Measurements from ENCODE around the gene OR3A2. TPM values are rescaled to one million over a fixed set of nuclear protein-coding genes. Genes with fewer than 3 reads are reported as not detected.
A peak's percentile ranks its signal among the peaks of the same experiment; 100 is the strongest.
"Not testable (repeated sequence)": the region's sequence is repeated elsewhere in the genome, so short reads cannot be mapped to it uniquely, and the experiment has no call there.

The OR3A2 gene
- total and polyA plus RNA-seq, 5 donors from 2014 or later, result 0.10 to 1.0 (median 0.49) TPM; not detected in 1

GRCh38 chr17:3371167-3371566 lies 14.9 kb downstream of the OR3A2 start:
- H3K36me3 Mint-ChIP-seq; H3K4me3 Mint-ChIP-seq; H3K27me3 ChIP-seq (ENCODE audit: control insufficient read depth, insufficient read depth, low read length); H3K4me1 ChIP-seq (ENCODE audit: control insufficient read depth, insufficient read depth, low read length, poor library complexity, severe bottlenecking); H3K9me3 ChIP-seq (ENCODE audit: control insufficient read depth in 2 of 2, low read length in 2 of 2); H3K4me3 ChIP-seq (ENCODE audit: low read depth, low read length); H3K27ac ChIP-seq (ENCODE audit: insufficient read depth, low read length, poor library complexity, severe bottlenecking); DNase-seq; H3K36me3 ChIP-seq (ENCODE audit: control insufficient read depth, insufficient read depth, low read length); H3K27me3 Mint-ChIP-seq; H3K27ac Mint-ChIP-seq; ATAC-seq (ENCODE audit: low read depth in 2 of 2); H3K4me1 Mint-ChIP-seq: not testable (repeated sequence)
- peaks cover 0 to 34% (median 7%) of the 10 kb centered on the region in 7 donors for H3K9me3 Mint-ChIP-seq

GRCh38 chr17:3342782-3343181 lies 43.3 kb downstream of the OR3A2 start:
- H3K27ac Mint-ChIP-seq; H3K27me3 ChIP-seq (ENCODE audit: control insufficient read depth, insufficient read depth, low read length); ATAC-seq (ENCODE audit: low read depth in 2 of 2); H3K4me3 Mint-ChIP-seq; DNase-seq; H3K4me1 Mint-ChIP-seq; H3K27ac ChIP-seq (ENCODE audit: insufficient read depth, low read length, poor library complexity, severe bottlenecking); H3K36me3 Mint-ChIP-seq; H3K36me3 ChIP-seq (ENCODE audit: control insufficient read depth, insufficient read depth, low read length); H3K4me3 ChIP-seq (ENCODE audit: low read depth, low read length); H3K4me1 ChIP-seq (ENCODE audit: control insufficient read depth, insufficient read depth, low read length, poor library complexity, severe bottlenecking): not testable (repeated sequence)
- peaks cover 4 to 11% of the 10 kb centered on the region in 2 experiments for H3K9me3 ChIP-seq (ENCODE audit: control insufficient read depth in 2 of 2, low read length in 2 of 2)
- H3K9me3 Mint-ChIP-seq, result peaks cover 0 to 27% (median 5%) of the 10 kb centered on the region in 7 donors
- H3K27me3 Mint-ChIP-seq, result peaks cover 16% of the 10 kb centered on the region

GRCh38 chr17:3335876-3336275 lies 50.2 kb downstream of the OR3A2 start:
- Histone ChIP-seq H3K27me3 (ENCODE audit: control insufficient read depth, insufficient read depth, low read length) (peaks cover 4% of the 10 kb centered on the region), H3K36me3 (ENCODE audit: control insufficient read depth, insufficient read depth, low read length) (no peaks in the 10 kb centered on the region), H3K9me3 (ENCODE audit: control insufficient read depth in 2 of 2, low read length in 2 of 2) (no peaks in the 10 kb centered on the region), H3K4me1 (ENCODE audit: control insufficient read depth, insufficient read depth, low read length, poor library complexity, severe bottlenecking) (no peaks in the 10 kb centered on the region), H3K27ac (ENCODE audit: insufficient read depth, low read length, poor library complexity, severe bottlenecking) (no peak overlapping the region), H3K4me3 (ENCODE audit: low read depth, low read length) (no peak overlapping the region)
- Mint-ChIP-seq H3K4me1 (no peaks in the 10 kb centered on the region), H3K27me3 (peaks cover 21% of the 10 kb centered on the region), H3K9me3 (peaks cover 0 to 14% (median 3%) of the 10 kb centered on the region in 7 donors), H3K27ac (no peak overlapping the region), H3K36me3 (no peaks in the 10 kb centered on the region), H3K4me3 (no peak overlapping the region)
- ATAC-seq (ENCODE audit: low read depth in 2 of 2) (no peak), DNase-seq (no peak)

- Histone ChIP-seq H3K4me1 (ENCODE audit: control insufficient read depth, insufficient read depth, low read length, poor library complexity, severe bottlenecking) (no peaks in the 10 kb centered on the region), H3K36me3 (ENCODE audit: control insufficient read depth, insufficient read depth, low read length) (no peaks in the 10 kb centered on the region), H3K27ac (ENCODE audit: insufficient read depth, low read length, poor library complexity, severe bottlenecking) (no peak overlapping the region), H3K9me3 (ENCODE audit: control insufficient read depth in 2 of 2, low read length in 2 of 2) (peaks cover 0 to 3% of the 10 kb centered on the region in 2 experiments), H3K4me3 (ENCODE audit: low read depth, low read length) (no peak overlapping the region), H3K27me3 (ENCODE audit: control insufficient read depth, insufficient read depth, low read length) (no peaks in the 10 kb centered on the region)
- Mint-ChIP-seq H3K27ac (no peak overlapping the region), H3K4me1 (no peaks in the 10 kb centered on the region), H3K36me3 (no peaks in the 10 kb centered on the region), H3K27me3 (peaks cover 5% of the 10 kb centered on the region), H3K4me3 (no peak overlapping the region), H3K9me3 (peaks cover 0 to 4% (median 3%) of the 10 kb centered on the region in 7 donors)
- no peak for ATAC-seq (ENCODE audit: low read depth in 2 of 2)
- DNase-seq, result no peak
Observed at GRCh38 chr17:3318336-3318735, 67.8 kb downstream of the OR3A2 start.

GRCh38 chr17:3316836-3317235 lies 69.3 kb downstream of the OR3A2 start:
- Mint-ChIP-seq H3K4me3 (no peak overlapping the region), H3K4me1 (no peaks in the 10 kb centered on the region), H3K27me3 (peaks cover 5% of the 10 kb centered on the region), H3K9me3 (peaks cover 0 to 4% (median 0%) of the 10 kb centered on the region in 7 donors), H3K36me3 (no peaks in the 10 kb centered on the region), H3K27ac (peak overlapping the region in 1 of 3 donors; percentile 81)
- ATAC-seq (ENCODE audit: low read depth in 2 of 2) (no peak), DNase-seq (no peak)
- H3K36me3 ChIP-seq (ENCODE audit: control insufficient read depth, insufficient read depth, low read length), result no peaks in the 10 kb centered on the region
- peaks cover 0 to 3% of the 10 kb centered on the region in 2 experiments for H3K9me3 ChIP-seq (ENCODE audit: control insufficient read depth in 2 of 2, low read length in 2 of 2)
- no peaks in the 10 kb centered on the region for H3K4me1 ChIP-seq (ENCODE audit: control insufficient read depth, insufficient read depth, low read length, poor library complexity, severe bottlenecking)
- H3K27ac ChIP-seq (ENCODE audit: insufficient read depth, low read length, poor library complexity, severe bottlenecking), result no peak overlapping the region
- H3K27me3 ChIP-seq (ENCODE audit: control insufficient read depth, insufficient read depth, low read length), result no peaks in the 10 kb centered on the region
- no peak overlapping the region for H3K4me3 ChIP-seq (ENCODE audit: low read depth, low read length)

- Histone ChIP-seq H3K4me3 (ENCODE audit: low read depth, low read length) (no peak overlapping the region), H3K4me1 (ENCODE audit: control insufficient read depth, insufficient read depth, low read length, poor library complexity, severe bottlenecking) (no peaks in the 10 kb centered on the region), H3K27me3 (ENCODE audit: control insufficient read depth, insufficient read depth, low read length) (no peaks in the 10 kb centered on the region), H3K27ac (ENCODE audit: insufficient read depth, low read length, poor library complexity, severe bottlenecking) (no peak overlapping the region), H3K36me3 (ENCODE audit: control insufficient read depth, insufficient read depth, low read length) (no peaks in the 10 kb centered on the region), H3K9me3 (ENCODE audit: control insufficient read depth in 2 of 2, low read length in 2 of 2) (no peaks in the 10 kb centered on the region)
- H3K36me3 Mint-ChIP-seq, result no peaks in the 10 kb centered on the region
- no peak for DNase-seq
- no peak overlapping the region for H3K4me3 Mint-ChIP-seq
- H3K27me3 Mint-ChIP-seq, result peaks cover 4% of the 10 kb centered on the region
- no peaks in the 10 kb centered on the region for H3K4me1 Mint-ChIP-seq
- no peak for ATAC-seq (ENCODE audit: low read depth in 2 of 2)
- H3K9me3 Mint-ChIP-seq, result no peaks in the 10 kb centered on the region
- no peak overlapping the region for H3K27ac Mint-ChIP-seq
Observed at GRCh38 chr17:3308603-3309002, 77.5 kb downstream of the OR3A2 start.

GRCh38 chr17:3298260-3298659 lies 87.8 kb downstream of the OR3A2 start, which contains the start of gene OR3A1:
TSS of gene OR3A1 (minus strand) at chr17:3298360. CDS start at chr17:3292582, 5,778 bp downstream.
- H3K36me3 ChIP-seq (ENCODE audit: control insufficient read depth, insufficient read depth, low read length), result no peaks in the 10 kb centered on the region
- no peak for ATAC-seq (ENCODE audit: low read depth in 2 of 2)
- H3K4me1 ChIP-seq (ENCODE audit: control insufficient read depth, insufficient read depth, low read length, poor library complexity, severe bottlenecking), result no peaks in the 10 kb centered on the region
- Mint-ChIP-seq H3K4me1 (no peaks in the 10 kb centered on the region), H3K9me3 (peaks cover 0 to 4% (median 1%) of the 10 kb centered on the region in 7 donors), H3K4me3 (no peak within 1 kb of the TSS), H3K27me3 (peaks cover 10% of the 10 kb centered on the region), H3K27ac (peak within 1 kb of the TSS in 1 of 3 donors; percentile 3), H3K36me3 (no peaks in the 10 kb centered on the region)
- no peak within 1 kb of the TSS for H3K4me3 ChIP-seq (ENCODE audit: low read depth, low read length)
- H3K9me3 ChIP-seq (ENCODE audit: control insufficient read depth in 2 of 2, low read length in 2 of 2), result peaks cover 0 to 2% of the 10 kb centered on the region in 2 experiments
- DNase-seq, result no peak
- no peaks in the 10 kb centered on the region for H3K27me3 ChIP-seq (ENCODE audit: control insufficient read depth, insufficient read depth, low read length)
- no peak within 1 kb of the TSS for H3K27ac ChIP-seq (ENCODE audit: insufficient read depth, low read length, poor library complexity, severe bottlenecking)

GRCh38 chr17:3295632-3296031 lies 90.5 kb downstream of the OR3A2 start:
- ATAC-seq (ENCODE audit: low read depth in 2 of 2), result no peak
- H3K27me3 Mint-ChIP-seq, result peaks cover 14% of the 10 kb centered on the region

More at GRCh38 chr17:3295632-3296031, 90.5 kb downstream of the OR3A2 start:
- no peaks in the 10 kb centered on the region for H3K4me1 ChIP-seq (ENCODE audit: control insufficient read depth, insufficient read depth, low read length, poor library complexity, severe bottlenecking)
- Mint-ChIP-seq H3K9me3 (peaks cover 0 to 6% (median 1%) of the 10 kb centered on the region in 7 donors), H3K27ac (no peak overlapping the region), H3K36me3 (peaks cover 4% of the 10 kb centered on the region), H3K4me3 (no peak overlapping the region), H3K4me1 (no peaks in the 10 kb centered on the region)
- H3K27me3 ChIP-seq (ENCODE audit: control insufficient read depth, insufficient read depth, low read length), result peaks cover 2% of the 10 kb centered on the region
- peaks cover 0 to 2% of the 10 kb centered on the region in 2 experiments for H3K9me3 ChIP-seq (ENCODE audit: control insufficient read depth in 2 of 2, low read length in 2 of 2)
- no peak for DNase-seq
- no peak overlapping the region for H3K4me3 ChIP-seq (ENCODE audit: low read depth, low read length)
- no peaks in the 10 kb centered on the region for H3K36me3 ChIP-seq (ENCODE audit: control insufficient read depth, insufficient read depth, low read length)
- no peak overlapping the region for H3K27ac ChIP-seq (ENCODE audit: insufficient read depth, low read length, poor library complexity, severe bottlenecking)
